ENCODE results near the gene KRTAP9-1.

- TF ChIP-seq, protein P1, sequence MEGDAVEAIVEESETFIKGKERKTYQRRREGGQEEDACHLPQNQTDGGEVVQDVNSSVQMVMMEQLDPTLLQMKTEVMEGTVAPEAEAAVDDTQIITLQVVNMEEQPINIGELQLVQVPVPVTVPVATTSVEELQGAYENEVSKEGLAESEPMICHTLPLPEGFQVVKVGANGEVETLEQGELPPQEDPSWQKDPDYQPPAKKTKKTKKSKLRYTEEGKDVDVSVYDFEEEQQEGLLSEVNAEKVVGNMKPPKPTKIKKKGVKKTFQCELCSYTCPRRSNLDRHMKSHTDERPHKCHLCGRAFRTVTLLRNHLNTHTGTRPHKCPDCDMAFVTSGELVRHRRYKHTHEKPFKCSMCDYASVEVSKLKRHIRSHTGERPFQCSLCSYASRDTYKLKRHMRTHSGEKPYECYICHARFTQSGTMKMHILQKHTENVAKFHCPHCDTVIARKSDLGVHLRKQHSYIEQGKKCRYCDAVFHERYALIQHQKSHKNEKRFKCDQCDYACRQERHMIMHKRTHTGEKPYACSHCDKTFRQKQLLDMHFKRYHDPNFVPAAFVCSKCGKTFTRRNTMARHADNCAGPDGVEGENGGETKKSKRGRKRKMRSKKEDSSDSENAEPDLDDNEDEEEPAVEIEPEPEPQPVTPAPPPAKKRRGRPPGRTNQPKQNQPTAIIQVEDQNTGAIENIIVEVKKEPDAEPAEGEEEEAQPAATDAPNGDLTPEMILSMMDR (IDR thresholded peaks at IDR 0.05), result no peak
- TF ChIP-seq POLR2A (IDR thresholded peaks at IDR 0.05), result no peak
Measured at GRCh38 chr17:41185001-41185400, 4.7 kb upstream of the KRTAP9-1 start.
